Endometrium (tissue), 2 donors: ENCODE data around the gene CAPN15.

Experiments
- FAIRE-seq: peaks from 2 replicates; lab custom pipeline; 2012; peaks lifted over from hg19 to GRCh38; lab: Jason Lieb, UNC
- donor health status: control.
- donor health status: control.

The CAPN15 gene

DNA sequence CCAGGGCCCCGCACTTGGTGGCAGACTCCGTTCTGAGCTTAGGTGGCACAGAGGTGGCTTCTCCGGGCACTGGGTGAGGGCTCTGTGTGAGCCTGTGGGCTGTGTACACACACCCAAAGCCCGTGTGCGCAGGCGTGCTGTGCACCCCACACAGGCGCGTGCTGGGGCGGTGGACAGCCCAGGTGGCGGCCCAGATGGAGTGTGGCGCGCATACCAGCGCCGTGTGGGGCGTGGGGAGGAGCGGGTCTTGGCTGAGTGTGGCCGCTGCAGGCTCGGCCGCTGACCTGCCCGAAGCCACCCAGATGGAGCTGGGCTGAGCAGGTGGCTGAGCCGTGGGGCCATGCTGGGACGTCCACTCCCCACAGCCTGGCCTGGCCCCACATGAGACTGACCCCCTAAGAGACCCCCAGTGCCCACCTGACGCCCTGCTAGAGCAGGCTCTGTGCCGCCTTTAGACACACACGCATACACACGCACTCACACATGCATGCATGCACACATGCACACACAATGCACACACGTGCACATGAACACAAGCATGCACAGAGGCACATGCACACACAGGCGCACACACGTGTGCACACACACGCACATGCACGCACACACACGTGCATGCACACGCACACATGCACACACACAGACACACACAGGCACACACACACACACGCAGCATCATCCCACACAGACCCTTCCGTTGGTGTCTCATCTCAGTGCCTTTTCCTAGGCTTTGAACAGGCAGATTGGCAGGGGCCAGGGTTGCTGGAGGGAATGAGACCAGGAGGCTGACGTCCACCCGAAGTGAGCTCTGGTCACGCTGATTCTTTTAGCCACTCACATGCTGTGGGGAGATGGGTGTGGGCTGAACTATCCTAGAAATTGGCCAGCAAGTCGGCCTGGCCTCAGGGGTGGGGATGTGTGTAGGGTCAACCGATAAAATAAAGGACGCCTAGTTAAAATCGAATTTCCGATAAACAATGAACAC lies 34.7 kb downstream of the CAPN15 start:
- FAIRE-seq = no peak

DNA sequence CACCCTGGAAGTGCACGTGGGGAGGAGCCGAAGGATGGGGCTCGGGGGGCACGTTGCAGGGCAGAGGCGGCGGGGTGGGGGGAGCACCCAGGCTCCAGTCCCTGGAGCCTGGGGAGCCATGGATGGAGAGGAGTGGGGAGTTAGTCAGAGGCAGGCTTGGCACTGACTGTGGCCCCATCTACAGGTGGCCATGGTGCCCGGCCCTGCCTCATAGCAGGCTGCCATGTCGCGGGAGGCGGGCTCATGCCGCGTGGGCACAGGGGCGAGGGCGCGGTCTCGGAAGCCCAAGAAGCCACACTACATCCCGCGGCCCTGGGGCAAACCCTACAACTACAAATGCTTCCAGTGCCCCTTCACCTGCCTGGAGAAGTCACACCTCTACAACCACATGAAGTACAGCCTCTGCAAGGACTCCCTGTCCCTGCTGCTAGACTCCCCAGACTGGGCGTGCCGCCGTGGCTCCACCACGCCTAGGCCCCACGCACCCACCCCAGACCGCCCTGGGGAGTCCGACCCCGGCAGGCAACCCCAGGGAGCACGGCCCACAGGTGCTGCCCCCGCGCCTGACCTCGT lies 35.6 kb downstream of the CAPN15 start:
- no peak for FAIRE-seq

DNA sequence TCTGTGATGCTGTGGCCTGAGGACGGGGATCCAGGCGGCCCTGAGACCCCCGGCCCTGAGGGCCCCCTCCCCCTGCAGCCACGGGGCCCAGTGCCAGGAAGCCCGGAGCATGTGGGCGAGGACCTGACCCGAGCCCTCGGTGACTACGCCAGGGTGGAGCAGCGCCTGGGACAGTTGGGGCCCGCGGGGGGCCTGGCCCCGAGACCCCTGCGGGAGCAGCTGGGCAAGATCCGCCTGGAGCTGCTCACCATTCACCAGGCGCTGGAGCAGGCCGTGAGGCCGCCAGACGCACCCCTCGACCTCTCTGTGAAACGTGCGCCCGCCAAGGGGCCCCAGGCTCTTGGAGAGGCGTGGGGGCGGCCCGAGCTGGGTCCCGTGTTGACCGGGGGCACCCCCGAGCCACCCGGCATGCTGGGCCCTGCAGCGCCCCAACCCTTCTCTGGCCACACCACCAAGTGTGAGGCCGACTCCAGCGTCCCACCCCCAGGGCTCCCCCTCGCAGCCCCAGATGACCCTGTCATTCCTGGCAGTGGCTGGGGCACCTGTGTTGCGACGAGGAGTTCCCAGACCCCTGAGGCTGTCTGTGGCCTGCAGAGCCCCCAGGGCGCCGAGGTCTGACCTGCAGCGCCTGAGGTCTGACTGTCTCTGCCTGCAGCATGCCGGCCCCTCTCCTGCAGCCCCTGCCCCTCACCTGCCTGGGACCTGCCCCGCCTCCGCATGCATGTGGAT lies 37.3 kb downstream of the CAPN15 start:
- no peak for FAIRE-seq

DNA sequence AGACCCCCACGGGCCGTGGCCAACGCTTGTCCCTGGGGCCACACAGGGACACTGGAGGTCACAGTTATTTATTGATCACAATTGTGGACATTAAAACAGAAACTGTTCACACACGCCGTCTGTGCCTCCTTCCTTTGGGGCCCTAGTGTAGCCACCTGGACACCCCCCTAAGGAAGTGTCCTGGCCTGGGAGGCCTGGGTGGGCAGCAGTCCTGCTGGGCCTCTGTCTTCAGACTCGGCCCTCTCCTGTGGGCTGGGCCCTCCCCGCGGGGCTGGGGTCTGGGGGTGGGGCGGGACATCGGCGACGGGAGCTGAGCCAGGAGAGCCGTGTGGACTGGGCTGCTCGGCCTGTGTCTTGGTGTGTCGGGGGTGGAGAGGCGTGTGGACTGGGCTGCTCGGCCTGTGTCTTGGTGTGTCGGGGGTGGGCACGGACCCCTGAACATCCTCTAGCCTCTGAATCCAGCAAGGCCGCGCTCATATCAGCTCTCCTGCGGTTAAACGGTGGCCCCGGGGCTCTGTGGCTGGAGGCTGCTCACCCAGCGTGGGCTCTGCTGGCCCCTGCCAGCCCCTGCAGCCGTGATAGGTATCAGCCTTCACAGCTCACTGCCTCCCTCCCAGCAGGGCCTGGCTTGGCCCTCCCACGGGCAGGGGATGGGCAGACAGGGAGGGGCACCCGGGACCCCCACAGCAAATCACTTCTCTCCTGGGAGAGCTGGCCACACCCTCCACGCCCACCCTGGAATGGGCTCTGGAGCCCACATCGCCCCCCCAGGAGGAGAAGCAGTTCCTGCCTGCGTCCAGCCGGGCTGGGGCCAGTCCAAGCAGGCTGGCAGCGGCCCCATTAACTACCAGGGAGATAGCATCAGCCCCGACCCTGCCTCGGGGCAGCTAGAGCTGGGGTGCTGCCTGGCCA lies 38.2 kb downstream of the CAPN15 start:
- FAIRE-seq = no peak

DNA sequence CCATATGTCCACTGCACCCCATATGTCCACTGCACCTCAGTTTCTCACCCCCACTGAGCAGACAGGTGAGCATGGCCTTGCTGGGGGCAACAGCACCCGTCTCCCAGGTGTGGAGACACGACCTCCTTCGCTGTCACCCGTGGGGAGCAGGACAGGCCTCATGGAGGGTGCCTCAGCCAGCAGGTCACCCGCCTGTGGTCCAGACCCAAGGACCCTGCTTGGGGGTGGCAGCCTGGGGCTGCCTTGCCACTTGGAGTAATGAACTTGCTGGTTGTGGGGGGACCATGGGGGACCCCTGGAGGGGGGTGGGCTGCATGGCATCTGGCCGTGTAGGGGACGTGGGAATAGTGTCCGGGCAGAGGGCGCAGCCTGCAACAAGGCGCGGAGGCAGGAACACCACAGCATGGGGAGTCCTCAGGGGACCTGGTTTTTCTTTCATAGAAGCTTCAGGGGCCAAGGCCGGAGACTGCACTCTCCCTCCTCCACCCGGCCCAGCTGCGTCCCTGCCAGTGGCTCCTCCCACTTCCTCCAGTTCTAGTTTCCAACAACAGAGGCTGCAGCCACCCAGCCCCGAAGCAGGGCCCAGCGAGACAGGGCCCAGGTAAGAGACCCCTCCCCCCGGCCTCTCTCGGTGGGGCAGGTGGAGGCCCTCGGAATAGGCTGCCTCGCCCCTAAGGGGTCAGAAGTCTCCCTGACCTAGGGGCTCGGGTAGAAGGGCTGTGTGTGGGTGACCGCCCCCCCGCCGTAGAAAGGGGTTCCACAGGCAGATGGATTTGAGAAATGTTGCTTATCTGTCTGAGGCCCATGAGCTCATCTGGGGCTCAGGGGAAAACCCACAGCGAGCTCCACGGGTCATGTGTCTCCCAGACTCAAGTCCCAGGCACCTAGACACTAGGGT lies 39.2 kb downstream of the CAPN15 start, which contains the start of gene NHLRC4:
Gene NHLRC4 (plus strand): TSS at position 531 of the 898 bp plus-strand sequence. CDS start 1,043 bp downstream, outside the sequence.
- no peak for FAIRE-seq

DNA sequence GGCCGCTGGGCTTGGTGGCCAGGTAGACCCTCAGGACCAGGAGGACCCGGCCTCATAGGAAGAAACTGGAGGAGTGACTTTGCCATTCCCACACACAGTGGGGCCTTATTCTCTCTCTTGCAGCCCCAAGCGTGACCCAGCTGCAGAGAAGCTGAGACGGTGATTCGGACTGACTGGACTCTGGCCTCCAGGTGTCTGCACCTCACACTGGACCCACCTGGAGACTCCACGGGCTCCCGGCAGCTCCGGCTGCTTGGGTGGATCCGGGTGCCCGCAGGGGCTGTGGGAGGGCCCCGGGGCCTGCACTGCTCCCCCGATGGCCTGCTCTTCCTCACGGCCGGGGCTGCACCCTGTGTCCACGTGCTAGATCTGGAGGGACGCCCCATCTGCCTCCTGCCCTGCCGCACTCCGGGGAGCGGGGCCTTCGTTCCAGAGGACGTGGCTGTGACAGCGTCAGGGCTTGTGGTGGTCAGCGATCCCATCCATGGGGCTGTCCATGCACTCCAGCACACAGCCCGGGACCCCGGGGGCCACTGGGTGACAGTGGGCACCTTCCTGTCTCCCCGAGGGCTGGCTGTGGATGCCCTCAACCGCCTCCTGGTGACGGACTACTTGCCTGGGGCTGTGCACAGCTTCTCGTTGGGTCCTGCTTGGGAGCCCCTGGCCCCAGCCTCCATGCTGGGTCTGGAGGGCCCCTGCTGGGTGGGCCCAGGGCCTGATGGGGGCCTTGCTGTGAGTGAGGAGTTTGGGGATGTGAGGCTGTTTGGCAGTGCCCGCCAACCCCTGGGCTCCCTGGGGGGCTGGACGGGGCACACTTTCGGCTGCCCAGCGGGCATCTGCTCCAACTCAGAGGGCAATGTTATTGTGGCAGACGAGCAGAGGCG lies 40.1 kb downstream of the CAPN15 start:
- FAIRE-seq = no peak

DNA sequence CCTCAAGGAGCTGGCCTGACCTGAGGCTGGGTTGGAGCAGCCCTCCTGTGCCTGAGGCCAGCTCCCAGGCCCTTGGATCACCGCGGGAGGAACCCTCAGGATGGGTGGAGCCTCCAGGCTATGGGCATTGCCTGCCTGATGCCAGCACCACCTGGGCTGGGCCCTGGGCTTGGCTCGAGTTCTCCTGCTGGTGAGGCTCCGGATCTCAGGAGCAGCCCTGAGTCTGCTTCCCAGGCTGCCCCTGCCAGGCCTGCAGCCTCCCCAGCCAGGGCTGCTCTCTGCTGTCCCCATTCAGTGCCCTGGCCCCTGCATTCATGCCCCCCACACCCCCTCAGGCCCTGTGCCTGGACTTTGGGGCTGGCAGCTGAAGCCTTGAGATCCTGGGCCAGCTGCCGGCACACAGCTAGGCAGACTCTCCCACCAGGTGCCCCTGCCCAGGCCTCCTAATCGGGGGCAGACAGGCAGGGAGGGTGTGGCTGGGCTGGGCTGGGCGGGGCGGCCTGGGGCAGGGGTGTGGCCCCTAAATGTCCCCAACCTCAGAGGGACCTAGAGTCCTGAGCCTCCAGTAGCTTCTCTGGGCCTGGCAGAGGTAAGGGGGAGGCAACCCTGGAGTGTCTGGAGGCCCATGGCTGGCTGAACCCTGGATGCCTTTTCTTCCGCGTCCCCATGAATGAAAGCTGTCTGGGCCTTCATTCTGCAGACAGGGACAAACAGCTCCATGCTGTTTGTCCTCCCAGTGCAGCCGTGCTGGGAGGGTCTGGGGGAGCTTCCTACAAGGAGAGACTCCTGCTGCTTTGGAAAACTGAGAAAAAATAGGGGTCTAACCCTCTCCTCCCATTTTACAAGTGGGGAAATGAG lies 41.1 kb downstream of the CAPN15 start:
- FAIRE-seq = no peak

DNA sequence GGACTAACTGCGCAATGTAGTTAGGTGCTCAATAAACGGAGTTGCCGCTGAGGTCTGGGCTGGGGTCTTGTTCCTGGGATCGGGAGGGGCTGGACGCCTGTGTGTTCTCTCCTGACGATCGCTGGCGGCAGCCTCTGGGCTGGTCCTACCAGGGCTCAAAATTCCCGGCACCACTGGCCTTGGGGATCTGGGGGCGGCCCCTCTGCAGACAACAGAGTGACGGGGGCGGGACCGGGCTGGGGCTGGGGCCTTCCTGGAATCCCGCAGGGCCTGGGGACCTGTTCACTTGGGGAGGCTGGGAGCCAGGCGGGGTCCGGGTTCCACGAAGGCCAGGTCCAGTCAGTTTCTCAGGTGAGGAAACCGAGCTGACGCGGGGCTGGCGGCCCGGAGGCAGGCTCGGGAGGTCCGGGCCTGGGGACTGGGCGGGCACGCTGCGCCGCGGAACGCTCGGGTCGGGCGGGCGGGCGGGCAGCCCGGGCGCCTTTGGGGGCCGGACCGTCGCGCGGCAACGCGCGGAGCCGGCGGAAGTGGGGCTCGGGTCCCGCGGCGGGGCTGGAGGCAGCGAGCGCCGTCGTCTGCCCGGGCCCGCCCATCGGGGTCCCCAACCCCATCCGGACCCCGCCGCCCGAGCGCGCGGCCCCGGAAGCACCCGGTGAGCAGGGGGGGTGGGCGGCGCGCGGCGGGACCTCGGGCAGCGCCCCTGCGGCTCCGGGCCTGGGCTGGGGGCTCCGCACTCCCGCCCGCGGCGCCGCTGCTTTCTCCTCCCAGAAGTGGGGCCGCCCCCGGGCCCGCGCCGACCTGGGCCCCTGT lies 42.1 kb downstream of the CAPN15 start, which contains the start of gene PIGQ:
Gene PIGQ (plus strand): TSS at position 524 of the 810 bp plus-strand sequence. CDS start 4,107 bp downstream, outside the sequence.
- FAIRE-seq = no peak

DNA sequence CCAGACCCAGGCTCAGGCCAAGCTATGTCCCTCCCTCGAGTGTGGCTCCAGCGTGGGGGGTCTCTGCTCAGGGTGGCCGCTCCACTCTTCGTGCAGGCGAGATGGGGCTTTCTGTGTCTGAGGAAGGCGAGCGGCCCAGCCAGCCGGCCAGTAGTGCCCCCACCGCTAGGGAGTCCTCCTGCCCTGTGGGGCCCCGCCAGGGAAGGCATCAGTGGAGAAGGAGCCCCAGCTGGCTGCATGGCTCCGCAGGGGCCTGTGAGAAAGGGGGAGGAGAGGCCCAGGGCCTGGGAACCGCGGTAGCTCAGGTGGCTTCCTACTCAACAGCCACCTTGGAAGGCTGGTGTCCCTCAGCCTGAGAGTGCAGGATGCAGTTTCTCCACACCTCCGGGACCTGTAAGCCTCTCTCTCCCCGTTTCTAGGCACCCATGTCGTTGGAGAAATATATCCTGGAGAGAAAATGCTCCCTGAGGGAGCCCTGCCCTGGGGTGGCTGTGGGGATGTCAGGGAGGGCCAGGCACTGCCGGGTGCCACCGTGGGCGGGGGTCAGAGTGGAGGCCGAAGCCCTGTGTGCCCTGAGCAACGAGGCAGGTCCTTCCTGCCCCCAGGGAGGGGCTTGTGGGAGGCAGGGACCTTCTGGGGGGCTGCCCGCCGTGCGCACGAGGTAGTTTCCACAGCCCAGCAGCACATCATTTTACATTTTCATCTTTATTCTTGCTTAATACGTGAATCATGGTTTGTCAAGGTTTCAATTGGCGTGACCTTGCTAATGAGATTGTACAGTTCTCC lies 45.5 kb downstream of the CAPN15 start:
- FAIRE-seq = no peak

DNA sequence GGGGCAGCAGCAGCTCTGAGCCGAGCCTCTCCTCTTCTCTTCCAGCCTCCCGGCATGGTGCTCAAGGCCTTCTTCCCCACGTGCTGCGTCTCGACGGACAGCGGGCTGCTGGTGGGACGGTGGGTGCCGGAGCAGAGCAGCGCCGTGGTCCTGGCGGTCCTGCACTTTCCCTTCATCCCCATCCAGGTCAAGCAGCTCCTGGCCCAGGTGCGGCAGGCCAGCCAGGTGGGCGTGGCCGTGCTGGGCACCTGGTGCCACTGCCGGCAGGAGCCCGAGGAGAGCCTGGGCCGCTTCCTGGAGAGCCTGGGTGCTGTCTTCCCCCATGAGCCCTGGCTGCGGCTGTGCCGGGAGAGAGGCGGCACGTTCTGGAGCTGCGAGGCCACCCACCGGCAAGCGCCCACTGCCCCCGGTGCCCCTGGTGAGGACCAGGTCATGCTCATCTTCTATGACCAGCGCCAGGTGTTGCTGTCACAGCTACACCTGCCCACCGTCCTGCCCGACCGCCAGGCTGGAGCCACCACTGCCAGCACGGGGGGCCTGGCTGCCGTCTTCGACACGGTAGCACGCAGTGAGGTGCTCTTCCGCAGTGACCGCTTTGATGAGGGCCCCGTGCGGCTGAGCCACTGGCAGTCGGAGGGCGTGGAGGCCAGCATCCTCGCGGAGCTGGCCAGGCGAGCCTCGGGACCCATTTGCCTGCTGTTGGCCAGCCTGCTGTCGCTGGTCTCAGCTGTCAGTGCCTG lies 46.7 kb downstream of the CAPN15 start:
- FAIRE-seq = no peak

DNA sequence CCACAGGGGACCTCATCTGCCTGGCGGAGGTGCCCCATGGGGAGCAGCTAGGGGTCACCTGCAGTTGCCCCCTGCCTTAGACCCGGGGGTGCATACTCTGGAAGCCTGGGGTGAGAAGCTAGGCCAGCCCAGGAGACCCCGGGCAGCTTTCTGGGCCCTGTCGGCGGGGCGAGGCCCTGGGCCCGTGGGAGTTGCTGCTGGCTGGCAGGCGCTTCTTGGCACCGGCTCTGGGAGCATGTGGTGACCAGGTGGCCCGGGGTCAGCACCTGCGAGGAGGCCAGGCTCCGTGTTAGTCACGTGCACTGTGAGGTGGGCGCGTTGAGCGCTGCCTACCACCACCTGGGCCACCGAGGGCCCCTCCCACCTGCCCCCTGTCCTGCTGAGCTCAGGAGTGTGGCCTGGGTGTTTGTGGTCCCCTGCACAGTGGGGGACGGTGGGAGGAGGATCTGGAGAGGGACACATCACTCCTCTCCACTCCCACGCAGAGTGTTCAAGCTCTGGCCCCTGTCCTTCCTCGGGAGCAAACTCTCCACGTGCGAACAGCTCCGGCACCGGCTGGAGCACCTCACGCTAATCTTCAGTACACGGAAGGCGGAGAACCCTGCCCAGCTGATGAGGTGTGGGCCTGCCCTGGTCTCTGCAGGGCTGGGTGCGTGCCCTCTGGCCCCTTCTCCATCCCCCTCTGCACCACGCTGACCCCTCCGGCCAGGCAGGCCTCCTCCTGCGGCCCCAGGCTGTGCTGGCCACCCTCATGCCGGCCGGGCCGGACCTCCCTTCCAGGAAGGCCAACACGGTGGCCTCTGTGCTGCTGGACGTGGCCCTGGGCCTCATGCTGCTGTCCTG lies 48.1 kb downstream of the CAPN15 start:
- FAIRE-seq = no peak

DNA sequence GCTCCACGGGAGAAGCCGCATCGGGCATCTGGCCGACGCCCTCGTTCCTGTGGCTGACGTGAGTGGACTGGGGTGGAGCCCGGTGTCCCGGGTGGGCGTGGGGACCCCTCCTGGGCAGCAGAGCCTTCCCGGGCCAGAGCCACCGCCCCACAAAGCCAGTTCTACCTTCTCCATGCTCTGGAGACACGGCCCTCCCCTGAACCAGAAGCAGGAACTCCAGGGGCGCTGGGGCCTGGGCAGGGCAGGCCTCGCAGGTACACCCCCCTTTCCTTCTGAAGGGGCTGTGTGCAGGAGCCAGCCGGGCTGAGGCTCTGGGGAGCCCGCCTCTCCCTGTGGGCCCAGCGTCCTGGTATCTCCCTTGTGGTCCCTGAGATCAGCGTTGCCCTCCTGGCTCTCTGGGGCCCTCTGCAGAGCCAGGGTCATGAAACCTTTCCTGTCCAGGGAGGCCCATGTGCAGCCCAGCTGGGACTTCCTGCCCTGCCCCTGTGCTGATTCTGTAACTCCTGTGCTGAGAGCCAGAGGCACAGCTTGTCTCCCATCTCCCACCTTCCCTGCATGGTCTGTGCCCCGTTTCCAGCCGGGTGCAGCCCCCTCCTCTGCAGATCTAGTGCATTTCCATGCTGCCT lies 48.8 kb downstream of the CAPN15 start:
- no peak for FAIRE-seq

DNA sequence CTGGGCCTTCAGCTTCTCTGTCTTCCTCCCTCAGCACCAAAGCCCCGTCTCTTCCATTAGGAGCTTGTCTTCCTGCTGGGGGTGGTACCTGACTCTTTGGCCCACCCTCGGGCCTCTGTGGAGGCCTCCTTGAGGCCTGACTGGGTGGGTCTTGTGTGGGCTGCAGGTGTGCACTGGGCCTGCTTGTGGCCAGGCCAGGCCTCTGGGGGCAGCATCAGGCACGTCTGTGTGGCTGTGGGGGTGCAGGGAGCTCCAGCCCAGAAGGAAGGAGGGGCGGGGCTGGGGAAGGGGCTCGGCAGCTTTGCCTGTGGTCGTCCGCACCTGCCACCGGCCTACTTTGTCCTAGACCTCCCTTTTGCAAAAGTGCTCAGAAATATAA lies 49.3 kb downstream of the CAPN15 start:
- no peak for FAIRE-seq

DNA sequence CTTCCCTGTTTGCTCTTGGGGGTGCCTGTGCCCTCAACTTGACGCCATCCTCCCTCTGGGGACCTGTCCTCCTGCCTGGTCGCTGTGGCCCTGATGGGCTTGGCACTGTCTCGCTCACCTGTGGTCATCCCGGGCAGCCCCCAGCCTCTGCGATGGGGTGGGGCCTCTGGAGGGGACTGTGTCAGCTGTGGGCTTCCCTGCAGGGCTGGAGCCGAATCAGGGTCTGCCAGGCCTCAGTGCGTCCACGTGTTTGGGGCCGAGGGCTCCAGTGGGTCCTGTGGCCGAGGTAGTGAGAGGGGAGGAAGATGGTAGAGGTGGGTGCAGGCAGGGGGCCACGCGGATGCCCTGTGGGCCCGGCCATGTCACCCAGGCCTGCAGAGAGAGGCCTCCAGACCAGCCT lies 50.3 kb downstream of the CAPN15 start:
- no peak for FAIRE-seq
